ENCODE measurements around the gene EBF3.
A peak's percentile ranks its signal among the peaks of the same experiment; 100 is the strongest.

EBF3 gene

GRCh38 chr10:129887986-129888783 lies 75.9 kb downstream of the EBF3 start:
- DNase-seq, result no peak

- no peak for DNase-seq
Measured at GRCh38 chr10:129887381-129887905, 76.6 kb downstream of the EBF3 start.

GRCh38 chr10:129886263-129886662 lies 77.8 kb downstream of the EBF3 start:
- DNase-seq, result no peak

- DNase-seq, result no peak
Measured at GRCh38 chr10:129885526-129885925, 78.5 kb downstream of the EBF3 start.

GRCh38 chr10:129884398-129885078 lies 79.5 kb downstream of the EBF3 start:
- DNase-seq, result no peak

GRCh38 chr10:129883626-129884397 lies 80.3 kb downstream of the EBF3 start:
- no peak for DNase-seq

- DNase-seq, result no peak
Measured at GRCh38 chr10:129883029-129883428, 81.0 kb downstream of the EBF3 start.

- no peak for DNase-seq
Measured at GRCh38 chr10:129882291-129883010, 81.6 kb downstream of the EBF3 start.

GRCh38 chr10:129881641-129882040 lies 82.4 kb downstream of the EBF3 start:
- no peak for DNase-seq

- DNase-seq, result no peak
Measured at GRCh38 chr10:129880191-129880870, 83.7 kb downstream of the EBF3 start.

- DNase-seq, result no peak
Measured at GRCh38 chr10:129879655-129880054, 84.4 kb downstream of the EBF3 start.

GRCh38 chr10:129878835-129879234 lies 85.2 kb downstream of the EBF3 start:
- DNase-seq, result no peak

- DNase-seq, result peak in 1 of 2 donors; percentile 61
Measured at GRCh38 chr10:129877773-129878371, 86.2 kb downstream of the EBF3 start.

- no peak for DNase-seq
Measured at GRCh38 chr10:129876838-129877237, 87.2 kb downstream of the EBF3 start.

- no peak for DNase-seq
Measured at GRCh38 chr10:129875993-129876726, 87.9 kb downstream of the EBF3 start.

- no peak for DNase-seq
Measured at GRCh38 chr10:129873351-129873750, 90.7 kb downstream of the EBF3 start.

- DNase-seq, result no peak
Measured at GRCh38 chr10:129871966-129872365, 92.1 kb downstream of the EBF3 start.

- no peak for DNase-seq
Measured at GRCh38 chr10:129870961-129871621, 93.0 kb downstream of the EBF3 start.

- DNase-seq, result no peak
Measured at GRCh38 chr10:129870474-129870757, 93.7 kb downstream of the EBF3 start.

Measured in inflammatory macrophage treated with lipopolysaccharide for 1 hour (primary cell).